Measurements from ENCODE around the gene SLAMF1.
A peak's percentile ranks its signal among the peaks of the same experiment; 100 is the strongest.

SLAMF1 gene

GRCh38 chr1:160620942-160621632 lies 25.8 kb downstream of the SLAMF1 start:
- DNase-seq (ENCODE audit: low read depth in 2 of 2): no peak
- TF ChIP-seq CTCF (IDR thresholded peaks at IDR 0.05; ENCODE audit: low read depth, low read length): no peak
- no peak overlapping the region for H3K4me3 ChIP-seq (replicated peaks in 1 of 2; ENCODE audit: low read depth in 2 of 2, low read length in 2 of 2)

- no peak for TF ChIP-seq CTCF (IDR thresholded peaks at IDR 0.05; ENCODE audit: low read depth, low read length)
- no peak overlapping the region for H3K4me3 ChIP-seq (replicated peaks in 1 of 2; ENCODE audit: low read depth in 2 of 2, low read length in 2 of 2)
- DNase-seq (ENCODE audit: low read depth in 2 of 2): no peak
These were observed 27.0 kb downstream of the SLAMF1 start for GRCh38 chr1:160619742-160620277.

GRCh38 chr1:160618763-160619274 lies 28.0 kb downstream of the SLAMF1 start:
- no peak for DNase-seq (ENCODE audit: low read depth in 2 of 2)
- TF ChIP-seq CTCF (IDR thresholded peaks at IDR 0.05; ENCODE audit: low read depth, low read length): peak; percentile 35

GRCh38 chr1:160618327-160618726 lies 28.5 kb downstream of the SLAMF1 start:
- no peak overlapping the region for H3K4me3 ChIP-seq (replicated peaks in 1 of 2; ENCODE audit: low read depth in 2 of 2, low read length in 2 of 2)
- no peak for DNase-seq (ENCODE audit: low read depth in 2 of 2)
- no peak for TF ChIP-seq CTCF (IDR thresholded peaks at IDR 0.05; ENCODE audit: low read depth, low read length)

More at GRCh38 chr1:160618763-160619274, 28.0 kb downstream of the SLAMF1 start:
- H3K4me3 ChIP-seq (replicated peaks in 1 of 2; ENCODE audit: low read depth in 2 of 2, low read length in 2 of 2): no peak overlapping the region

GRCh38 chr1:160615660-160616059 lies 31.2 kb downstream of the SLAMF1 start:
- no peak for TF ChIP-seq CTCF (IDR thresholded peaks at IDR 0.05; ENCODE audit: low read depth, low read length)
- DNase-seq (ENCODE audit: low read depth in 2 of 2): no peak
- H3K4me3 ChIP-seq (replicated peaks in 1 of 2; ENCODE audit: low read depth in 2 of 2, low read length in 2 of 2): no peak overlapping the region

- no peak for TF ChIP-seq CTCF (IDR thresholded peaks at IDR 0.05; ENCODE audit: low read depth, low read length)
- no peak overlapping the region for H3K4me3 ChIP-seq (replicated peaks in 1 of 2; ENCODE audit: low read depth in 2 of 2, low read length in 2 of 2)
- DNase-seq (ENCODE audit: low read depth in 2 of 2): no peak
These were observed 32.4 kb downstream of the SLAMF1 start for GRCh38 chr1:160614410-160614809.

Data from cardiac fibroblast (primary cell).